GM21576 (cell line): ENCODE data around the gene DPEP1.
"Not testable (repeated sequence)": the region's sequence is repeated elsewhere in the genome, so short reads cannot be mapped to it uniquely, and the experiment has no call there.

ENCODE experiments used
- ATAC-seq: cut with Tn5 transposase; IDR thresholded peaks from one replicate; pipeline ENCODE4 v1.9.1; 2021; ENCODE audit warnings: mild to moderate bottlenecking, moderate library complexity; ENCODE audit not compliant: unreplicated experiment

Gene DPEP1

GRCh38 chr16:89618109-89618998 is 4.9 kb downstream of the DPEP1 start:
- no peak for ATAC-seq

- no peak for ATAC-seq
Measured at GRCh38 chr16:89619840-89620239, 6.4 kb downstream of the DPEP1 start.

GRCh38 chr16:89620406-89620841 is 7.0 kb downstream of the DPEP1 start:
- ATAC-seq, result no peak

GRCh38 chr16:89621136-89621697 is 7.8 kb downstream of the DPEP1 start:
- no peak for ATAC-seq

GRCh38 chr16:89621698-89622409 is 8.4 kb downstream of the DPEP1 start:
- no peak for ATAC-seq

GRCh38 chr16:89623511-89624261 is 10.2 kb downstream of the DPEP1 start:
- ATAC-seq, result no peak

GRCh38 chr16:89624777-89625761 is 11.6 kb downstream of the DPEP1 start:
- no peak for ATAC-seq

- no peak for ATAC-seq
Measured at GRCh38 chr16:89629827-89630610, 16.6 kb downstream of the DPEP1 start.

- ATAC-seq, result no peak
Measured at GRCh38 chr16:89633064-89633631, 19.7 kb downstream of the DPEP1 start.

GRCh38 chr16:89634463-89635385 is 21.3 kb downstream of the DPEP1 start:
- ATAC-seq, result not testable (repeated sequence)

- ATAC-seq, result no peak
Measured at GRCh38 chr16:89636663-89637062, 23.2 kb downstream of the DPEP1 start.

- ATAC-seq, result no peak
Measured at GRCh38 chr16:89637379-89637778, 23.9 kb downstream of the DPEP1 start.

- ATAC-seq, result no peak
Measured at GRCh38 chr16:89638455-89638854, 25.0 kb downstream of the DPEP1 start.

GRCh38 chr16:89639385-89639784 is 25.9 kb downstream of the DPEP1 start:
- ATAC-seq, result no peak

GRCh38 chr16:89641458-89642119 is 28.1 kb downstream of the DPEP1 start:
- ATAC-seq, result no peak

GRCh38 chr16:89642574-89642973 is 29.1 kb downstream of the DPEP1 start:
- no peak for ATAC-seq

- ATAC-seq, result no peak
Measured at GRCh38 chr16:89643769-89644300, 30.4 kb downstream of the DPEP1 start.
